ENCODE measurements around the gene KRT34.

The KRT34 gene

DNA sequence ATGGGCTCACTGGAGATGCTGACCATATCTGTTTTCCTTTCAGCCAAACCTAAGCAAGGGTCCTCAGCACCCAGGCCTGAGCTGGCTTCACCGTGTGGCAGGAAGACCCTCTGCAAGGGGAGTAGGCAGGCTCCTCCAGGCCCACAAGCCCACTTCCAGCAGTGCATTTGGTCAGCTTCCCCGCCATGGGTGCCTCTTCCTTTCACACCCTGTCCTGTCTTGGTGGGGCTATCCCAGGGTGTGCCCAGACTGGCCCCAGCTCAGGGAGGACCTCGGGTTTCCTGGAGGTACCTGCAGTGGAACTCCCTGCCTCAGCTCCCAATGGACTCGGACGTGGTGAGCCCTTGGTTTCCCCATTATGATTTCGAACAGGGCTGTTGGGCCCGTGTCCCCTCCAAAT, 53.9 kb downstream of the KRT34 start:
- no peak overlapping the region for H3K4me3 ChIP-seq (ENCODE audit: control insufficient read depth, low read depth, low read length)
- no peak for DNase-seq (ENCODE audit: low read depth)
- no peak for TF ChIP-seq CTCF (IDR thresholded peaks at IDR 0.05; ENCODE audit: control insufficient read depth, insufficient read depth, low read depth, low read length, missing control alignments)

All from AG09309 (cell line).